ENCODE results near the gene PCMTD2.

PCMTD2 gene

DNA sequence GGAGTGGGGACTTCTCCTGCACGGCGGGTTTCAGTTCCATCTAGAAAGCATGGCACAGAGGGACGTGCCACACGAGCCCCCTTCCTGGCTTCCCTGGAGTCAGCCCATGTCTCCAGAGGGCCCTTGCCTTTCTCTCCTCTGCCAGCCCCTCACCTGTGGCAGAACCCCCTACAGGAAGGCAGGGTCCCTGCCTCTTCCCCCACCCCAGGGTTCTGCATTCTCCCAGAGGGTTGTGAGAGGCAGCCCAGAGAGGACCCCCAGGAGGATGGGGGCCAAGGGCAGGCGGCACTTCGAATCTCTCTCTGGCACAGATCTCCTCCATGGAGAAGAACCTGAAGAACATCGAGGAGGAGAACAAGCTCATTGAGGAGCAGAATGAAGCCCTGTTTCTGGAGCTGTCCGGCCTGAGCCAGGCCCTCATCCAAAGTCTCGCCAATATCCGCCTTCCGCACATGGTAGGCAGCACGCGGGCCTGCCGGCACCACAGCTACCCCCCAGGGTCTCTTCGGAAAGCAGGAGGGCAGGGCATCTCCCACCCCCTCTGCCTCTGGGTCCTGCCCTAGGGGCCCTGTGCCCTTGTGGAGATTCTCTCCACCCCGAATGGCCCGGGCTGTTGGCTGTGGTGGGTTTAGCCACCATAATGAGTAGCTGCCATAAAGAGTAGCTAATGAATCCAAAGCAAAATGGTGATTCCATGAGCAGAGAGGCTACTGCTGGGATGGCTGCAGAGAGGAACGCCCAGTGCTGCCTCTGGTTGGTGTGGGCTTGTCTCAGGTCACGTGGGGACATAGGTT is 15.9 kb upstream of the PCMTD2 start:
- DNase-seq = no peak

DNA sequence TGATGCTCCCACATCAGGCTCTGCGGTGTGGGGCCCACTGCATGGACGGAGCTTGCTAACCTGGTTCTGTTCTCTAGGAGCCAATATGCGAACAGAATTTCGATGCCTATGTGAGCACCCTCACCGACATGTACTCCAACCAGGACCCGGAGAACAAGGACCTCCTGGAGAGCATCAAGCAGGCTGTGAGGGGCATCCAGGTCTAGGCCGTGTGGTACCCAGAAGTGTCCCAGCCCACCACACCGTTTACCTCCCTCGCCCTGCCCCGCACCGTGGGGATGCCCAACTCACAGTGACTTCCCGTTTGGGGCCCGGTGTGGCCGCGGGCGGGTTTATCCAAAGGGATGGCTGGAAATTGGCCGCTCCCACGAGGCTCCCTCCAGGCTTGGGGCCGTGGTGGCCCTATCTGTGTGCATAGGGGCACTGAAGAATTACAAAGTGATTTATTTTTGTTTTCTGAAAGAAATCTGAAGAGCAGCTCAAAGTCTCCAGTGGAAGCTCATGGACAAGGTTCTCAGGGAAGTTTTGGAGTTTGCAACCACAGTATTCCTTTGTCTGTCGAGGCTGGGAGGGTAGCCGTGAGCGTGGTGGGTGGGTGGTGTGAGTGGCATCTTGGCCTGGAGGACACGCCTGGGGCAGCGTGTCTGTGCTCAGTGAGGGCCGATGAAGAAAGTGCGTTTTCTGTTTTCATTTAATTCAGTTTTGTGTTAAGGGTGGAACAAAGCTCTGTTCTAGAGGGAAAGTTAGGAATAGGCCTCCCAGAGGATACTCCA is 15.1 kb upstream of the PCMTD2 start:
- DNase-seq = no peak

DNA sequence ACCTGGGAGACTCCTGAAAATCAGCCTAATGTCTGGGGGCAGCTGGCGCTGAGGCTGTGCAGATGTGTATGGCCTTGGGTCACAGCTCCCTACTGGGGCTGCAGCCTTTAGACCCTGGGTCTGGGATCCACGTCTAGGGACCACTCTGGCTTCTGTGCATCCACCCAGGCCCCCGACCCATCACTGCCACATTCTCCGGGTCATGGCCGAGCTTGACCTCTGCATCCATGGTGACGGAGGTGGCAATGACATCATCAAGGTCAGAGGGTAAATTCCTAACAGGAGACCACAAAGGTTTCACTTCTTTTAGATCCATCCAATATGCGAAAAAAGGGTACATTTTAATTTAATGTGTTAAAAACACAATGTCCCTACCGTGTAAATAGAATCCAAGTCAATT is 14.5 kb upstream of the PCMTD2 start:
- DNase-seq = no peak

DNA sequence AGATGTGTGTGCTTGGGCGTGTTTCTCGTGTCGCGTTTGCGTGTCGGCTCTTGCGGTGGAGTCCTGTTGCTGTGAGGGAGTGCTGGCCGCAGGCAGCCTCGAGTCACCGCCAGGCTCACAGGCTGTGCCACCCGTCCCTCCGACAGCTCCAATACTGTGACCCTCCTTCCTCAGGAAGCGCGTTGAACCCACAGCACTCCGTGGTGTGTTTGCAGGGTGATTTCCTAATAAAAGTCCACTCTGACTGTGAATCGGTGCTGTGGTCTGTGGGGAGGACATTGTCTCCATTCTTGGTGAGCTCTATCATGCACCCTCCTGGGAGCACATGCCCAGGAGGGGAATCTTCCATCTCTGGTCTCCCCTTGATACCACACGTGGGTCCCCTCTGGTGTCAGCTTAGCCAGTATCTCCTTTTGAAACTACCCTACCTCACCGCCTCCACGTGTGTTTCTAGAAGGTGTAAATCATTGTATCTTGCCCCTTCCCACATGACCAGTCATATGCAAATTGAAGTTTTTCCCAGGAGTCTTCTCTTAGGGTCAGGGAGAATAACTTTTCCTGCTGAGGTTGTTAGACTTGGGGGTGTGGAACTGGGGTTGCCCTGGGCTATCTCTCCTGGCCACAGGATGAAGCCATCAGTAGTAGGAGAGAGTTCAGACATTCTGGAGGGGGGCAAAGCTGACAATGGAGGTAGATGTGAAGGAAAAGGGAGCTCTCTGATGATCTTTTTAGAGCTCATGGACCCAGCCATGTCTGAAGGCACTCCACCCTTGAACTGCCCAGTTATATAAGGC is 13.3 kb upstream of the PCMTD2 start:
- no peak for DNase-seq

DNA sequence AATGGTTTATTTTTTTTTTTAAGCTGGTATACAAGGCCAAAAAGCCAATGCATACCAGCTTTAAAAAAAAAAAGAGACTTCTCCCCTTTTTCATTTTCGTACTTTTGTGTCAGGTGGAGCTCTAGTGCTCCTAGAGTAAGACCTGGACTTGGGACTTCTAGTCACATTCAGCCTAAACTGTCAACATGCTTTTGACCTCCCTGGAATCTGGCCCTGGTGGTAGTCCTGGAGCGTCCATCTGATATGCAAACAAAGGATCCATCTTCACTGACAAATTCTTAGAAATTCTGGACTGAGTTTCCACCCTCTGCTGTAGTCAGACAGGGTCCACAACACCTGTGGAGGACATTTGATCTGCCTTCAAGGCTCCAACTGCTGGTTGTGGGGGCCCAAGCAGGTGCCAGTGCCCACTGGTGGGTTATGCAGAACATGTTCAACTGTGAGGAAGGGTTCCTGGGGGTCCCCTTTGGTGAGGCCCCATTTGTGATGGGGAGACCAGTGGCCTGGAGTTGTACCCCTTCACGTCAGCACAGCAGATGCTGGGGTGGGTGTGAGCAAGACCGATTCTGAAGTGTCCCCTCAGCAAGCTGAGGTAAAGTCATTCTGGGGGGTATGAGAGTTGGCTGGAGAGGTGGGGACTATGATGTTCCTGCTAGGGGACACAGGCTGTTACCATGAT is 12.6 kb upstream of the PCMTD2 start:
- DNase-seq = no peak

DNA sequence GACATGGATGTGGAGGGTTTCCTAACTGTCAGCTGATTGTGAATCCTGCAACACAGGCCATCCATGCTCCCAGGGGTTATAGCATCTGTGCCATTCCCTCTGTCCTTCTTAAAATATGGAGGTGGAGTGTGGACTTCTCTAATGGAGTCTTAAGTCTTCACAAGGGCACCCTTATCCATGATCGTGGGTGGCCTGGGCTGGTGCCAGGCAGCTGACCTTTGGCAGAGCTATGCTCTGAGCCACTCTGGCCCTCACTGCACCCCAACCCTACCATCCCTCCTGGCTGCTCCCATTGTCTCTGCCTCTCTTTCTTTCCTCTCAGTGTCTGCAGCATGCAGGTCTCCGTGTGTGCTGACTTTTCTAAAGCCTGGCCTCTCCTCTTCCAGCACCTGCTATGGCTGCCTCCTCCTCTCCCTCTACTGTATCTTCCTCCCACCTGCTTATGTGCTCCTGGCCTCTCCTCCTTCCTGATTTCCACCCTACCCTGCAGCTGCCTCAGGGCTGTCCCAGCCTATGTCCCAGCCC is 11.2 kb upstream of the PCMTD2 start:
- DNase-seq = no peak

DNA sequence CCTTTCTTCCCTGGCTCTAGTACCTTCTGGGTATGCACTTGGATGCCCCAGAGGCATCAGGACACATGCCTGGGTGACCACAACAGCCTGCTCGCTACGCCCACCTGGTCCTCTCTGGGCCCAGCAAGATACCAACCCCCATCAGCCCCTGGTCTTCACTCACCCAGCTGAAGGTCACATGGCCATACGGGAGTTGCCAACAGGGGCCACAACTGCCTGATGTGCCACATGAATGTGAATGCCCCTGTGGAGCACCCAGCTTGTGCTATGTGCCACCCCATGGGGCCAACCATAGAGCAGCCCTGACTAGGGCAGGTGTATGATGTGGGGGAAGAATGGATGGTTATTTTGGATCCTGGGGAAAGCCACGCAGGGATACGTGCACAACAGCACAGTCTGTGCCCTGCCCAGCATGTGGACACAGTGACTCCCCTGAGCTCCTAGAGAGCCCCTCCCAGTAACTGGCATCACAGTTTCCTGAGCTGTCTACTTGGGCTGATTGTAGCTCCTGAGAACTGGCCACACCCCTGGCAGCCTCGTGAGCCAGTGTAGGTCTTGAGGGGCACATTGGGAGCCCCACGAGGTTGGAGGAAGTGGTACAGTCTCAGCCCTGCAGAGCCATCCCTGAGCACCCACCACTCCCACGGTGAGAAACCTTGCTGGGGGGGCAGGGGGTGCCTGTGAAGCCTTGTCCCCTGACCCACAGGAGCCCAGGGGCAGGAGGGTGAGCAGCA is 10.5 kb upstream of the PCMTD2 start:
- DNase-seq = no peak

DNA sequence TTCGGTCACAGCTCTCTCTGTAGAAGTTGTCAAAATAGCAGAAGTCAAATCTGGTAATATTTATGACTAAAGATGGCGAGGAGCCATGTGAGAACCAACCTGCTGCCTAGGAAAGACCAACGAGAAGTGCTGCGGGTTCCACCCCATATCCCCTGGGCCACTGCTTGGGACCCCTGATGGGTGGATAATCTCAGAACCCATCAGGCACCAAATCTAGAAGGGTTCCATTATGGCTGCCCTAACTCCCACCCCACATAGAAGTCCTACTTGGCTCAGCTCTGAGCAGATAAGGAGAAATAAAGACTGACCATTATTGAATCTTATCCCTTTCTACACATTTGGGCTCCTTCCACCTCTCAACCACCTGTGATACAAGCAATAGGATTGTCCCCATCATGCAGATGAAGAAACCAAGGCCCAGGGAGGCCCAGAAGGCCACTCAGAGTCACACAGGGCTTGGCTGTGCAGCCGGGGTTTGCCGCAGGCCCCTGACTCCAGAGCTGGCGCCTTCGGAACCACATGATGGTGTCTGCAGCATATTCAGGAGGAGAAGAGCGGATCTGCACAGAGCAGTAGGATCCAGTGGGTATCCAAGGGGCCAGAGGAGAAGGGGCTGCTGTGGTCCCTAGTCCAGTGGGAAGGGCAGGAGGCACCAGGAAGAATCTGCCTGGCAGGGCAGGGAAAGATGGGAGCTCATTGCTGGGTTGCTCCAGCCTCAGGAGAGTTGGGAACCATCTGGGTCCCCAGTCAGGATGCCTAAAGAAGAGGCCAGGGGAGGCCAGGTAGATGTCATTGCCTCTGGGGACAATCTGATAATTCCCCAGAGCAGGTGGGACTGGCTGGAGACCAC is 9.6 kb upstream of the PCMTD2 start:
- no peak for DNase-seq

DNA sequence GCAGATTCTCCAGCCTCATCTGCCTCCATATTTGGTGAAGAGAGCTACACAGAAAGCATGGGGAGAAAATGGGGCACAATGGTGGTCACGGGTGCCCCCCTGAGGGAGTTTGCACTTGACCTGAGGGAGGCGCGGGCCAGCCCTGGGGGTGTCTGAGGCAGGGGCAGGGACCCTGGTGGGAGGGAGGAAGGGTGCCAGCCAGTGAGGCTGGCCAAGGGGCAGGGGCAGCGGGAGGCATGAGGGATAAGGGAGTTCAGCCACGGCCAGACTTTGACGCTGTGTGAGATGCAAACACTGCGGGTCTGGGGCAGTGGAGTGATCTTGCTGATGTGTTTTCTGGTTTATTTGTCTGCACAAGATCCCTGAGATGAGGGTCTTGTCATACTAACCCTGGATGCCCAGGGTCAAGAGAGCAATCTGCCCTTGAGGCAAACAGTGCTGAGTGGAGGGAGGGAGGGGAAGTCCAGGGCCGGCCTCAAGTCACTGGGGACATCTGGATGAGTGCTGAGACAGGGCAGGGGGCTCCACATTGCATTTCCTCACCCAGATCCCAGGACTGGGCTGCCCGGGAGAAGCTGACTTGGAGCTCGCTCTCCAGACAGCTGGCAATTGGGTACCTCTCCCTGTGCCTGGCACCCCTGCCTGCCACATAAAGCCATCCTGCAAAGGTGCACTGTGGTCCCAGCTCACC is 8.8 kb upstream of the PCMTD2 start:
- no peak for DNase-seq

DNA sequence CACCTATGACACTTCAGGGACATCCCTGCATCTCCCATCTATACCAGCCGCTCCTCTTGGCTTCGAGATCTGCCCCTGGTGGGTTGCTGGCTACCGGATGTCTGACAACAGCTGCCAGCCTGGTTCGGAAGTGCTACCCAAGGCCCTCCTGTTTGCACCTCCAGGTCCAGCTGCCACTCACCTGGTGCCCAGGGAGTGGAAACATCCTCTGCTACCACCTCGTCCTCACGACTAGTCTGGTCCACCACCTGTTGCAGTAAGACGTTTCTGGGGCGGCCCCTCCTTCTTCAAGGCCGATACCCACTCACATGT is 8.3 kb upstream of the PCMTD2 start:
- no peak for DNase-seq

DNA sequence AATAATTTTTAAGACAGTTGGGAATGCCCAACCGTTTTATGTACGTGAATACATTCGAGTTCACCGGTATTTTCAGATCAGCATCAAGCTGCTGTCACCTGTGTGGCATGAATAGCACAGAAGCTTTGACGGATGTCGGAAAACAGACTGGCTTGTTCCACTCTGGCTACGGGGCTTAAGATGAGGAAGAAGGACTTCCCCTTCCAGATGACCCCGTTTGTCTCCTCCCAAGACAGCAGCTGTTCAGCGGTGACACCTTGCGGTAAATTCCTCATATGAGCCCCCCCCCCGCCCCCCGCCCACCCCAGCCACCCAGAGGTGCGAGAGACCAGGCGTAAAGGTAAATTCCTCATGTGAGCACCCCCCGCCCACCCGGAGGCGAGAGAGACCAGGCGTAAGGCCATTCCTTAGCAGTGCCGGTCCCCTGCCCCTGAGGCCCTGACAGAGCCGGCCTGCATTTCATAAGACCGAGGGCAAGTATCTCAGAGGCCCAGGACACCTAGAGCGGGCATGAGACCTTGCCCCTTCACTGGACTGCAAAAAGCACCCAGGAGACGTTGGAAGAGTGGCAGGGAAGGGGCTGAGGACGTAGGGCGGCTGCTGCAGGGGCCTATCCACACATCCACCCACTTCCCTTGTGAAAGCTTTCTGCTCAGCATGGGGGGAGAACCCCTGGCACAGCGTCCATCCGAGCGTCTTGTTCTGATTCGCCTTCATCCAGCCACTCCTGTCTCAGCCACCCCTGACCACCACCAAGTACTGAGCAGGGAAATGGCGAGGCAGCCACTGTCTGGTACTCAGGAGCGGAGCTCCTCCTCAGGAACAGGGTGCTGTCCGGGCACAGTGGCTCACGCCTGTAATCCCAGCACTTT is 7.3 kb upstream of the PCMTD2 start:
- no peak for DNase-seq

DNA sequence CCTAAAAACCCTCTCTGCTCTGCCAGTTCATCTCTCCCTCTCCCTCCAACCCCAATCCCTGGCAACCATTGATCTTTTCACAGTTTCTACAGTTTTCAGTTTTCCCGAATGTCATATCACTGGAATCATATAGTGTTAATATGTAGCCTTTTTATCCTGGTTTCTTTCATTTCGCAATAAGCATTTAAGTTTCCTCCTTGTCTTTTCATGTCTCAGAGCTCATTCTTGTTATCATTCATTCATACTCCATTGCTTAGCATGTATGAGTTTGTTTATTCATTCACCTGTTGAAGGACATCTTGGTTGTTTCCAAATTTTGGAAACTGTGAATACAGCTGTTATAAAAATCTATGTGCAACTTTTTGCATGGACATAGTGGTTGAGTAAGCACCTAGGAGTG is 5.5 kb upstream of the PCMTD2 start:
- no peak for DNase-seq

DNA sequence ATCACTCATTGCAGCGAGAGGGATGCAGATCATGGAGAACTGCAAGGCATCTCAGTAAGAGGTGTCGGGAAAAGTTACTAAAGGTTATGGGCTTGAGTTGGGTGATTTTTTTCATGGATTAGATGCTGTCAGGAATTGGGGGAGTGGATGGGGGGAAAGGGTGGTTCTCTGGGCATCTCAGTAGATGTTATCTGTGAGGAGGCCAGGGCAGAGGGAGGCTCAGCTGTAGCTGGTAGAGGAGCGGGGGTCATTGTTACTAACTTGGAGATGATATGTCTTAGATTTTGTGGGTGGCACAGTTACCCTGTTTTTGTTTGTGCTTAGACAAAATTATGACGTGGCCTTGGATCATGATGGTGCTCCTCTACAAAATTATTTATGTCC is 2.6 kb upstream of the PCMTD2 start:
- DNase-seq = no peak

DNA sequence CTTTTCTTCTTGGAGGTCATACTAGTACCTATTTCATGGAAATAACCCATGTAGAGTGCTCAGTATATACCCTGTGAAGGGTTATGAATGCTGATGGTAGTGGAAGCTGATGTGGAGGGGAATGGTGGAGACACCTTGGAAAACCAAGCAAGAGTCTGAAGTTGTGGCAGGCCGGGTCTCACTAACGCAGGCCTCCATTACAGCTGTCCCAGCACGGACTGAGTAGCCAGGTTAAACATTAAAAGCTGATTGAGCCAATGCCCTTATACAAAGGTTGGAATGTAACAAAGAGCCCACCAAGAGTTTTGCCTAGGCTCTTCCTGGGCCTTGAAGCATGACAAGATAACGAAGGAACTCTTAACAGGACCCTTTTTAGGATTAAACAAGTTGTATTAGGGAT is 2.1 kb upstream of the PCMTD2 start:
- no peak for DNase-seq

DNA sequence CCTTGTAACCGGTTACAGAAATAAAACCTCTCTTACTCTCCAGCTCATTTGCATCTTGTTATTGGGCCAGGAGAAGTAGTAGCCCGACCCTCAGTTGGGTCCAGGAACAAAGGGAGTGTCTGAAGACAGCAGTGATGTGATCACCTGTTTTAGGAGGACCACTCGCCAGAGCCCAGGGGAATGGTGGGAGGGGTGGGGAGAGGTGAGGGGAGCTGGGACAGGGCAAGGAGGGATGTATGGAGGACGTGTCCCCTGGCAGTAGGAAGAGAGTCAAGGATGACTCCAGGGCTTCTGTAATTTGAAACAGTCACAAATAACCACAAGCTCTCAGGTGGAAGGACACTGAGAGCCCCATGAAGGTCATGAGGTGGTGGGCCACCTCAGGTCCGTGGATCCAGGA is 1.4 kb upstream of the PCMTD2 start:
- DNase-seq = no peak

DNA sequence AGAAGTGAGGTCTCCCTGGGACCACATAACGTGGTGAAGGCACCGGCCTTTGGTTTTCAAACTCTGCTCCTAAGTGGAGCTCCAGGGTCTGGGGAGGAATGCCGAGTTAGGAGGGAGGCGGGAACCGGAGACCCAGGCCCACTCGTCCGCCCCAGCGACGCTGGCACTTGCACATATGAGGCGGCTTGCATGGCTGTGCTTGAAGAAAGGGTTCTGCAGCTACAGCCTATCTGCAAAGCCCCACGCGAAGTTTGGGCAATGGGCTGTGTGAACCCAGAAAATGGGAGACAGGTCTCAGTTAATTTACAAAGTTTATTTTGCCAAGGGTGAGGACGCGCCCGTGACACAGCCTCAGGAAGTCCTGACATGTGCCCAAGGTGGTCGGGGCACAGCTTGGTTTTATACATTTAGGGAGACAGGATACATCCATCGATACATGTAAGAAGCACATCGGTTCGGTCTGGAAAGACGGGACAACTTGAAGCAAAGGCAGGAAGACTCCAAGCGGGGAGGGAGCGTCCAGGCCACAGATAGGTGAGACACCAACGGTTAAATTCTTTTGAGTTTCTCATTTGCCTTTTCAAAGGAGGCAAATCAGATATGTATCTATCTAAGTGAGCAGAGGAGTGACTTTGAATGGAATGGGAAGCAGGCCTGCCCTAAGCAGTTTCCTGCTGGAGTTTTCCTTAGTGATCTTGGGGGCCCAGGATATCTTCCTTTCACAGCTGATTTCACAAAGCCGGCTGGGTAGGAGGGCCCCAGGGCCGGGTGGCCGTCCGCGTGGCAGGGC is 782 bp upstream of the PCMTD2 start:
- no peak for DNase-seq

DNA sequence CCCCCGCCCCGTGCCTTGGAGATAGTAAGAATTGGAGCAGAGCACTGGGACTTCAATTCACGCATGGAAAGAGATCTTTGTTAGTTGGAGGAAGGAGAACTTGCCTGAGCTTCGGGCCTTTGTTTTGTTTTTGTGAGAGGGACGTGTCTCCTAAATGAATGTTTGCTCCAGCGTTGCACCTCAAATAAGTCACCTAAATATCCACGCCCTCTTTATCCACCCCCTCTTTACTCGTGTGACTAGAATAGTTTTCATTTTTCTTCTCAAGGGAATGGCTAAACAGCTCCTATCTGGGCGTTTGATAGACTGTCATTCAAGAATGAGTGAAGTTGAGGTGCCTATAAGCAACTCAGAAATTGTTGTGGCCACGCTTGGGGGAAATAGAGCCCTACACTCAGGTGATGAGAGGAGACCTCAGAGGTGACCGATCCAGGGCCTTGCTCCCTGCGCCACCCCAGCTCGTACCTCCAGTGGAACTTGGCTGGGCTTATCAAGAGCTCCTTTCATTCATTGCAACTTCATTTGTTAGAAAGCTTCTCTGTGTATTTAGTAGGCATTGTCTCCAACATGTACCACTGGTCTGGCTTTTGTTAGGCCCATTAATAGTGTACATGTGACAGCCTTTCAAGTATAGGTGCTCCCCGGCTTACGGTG is 861 bp downstream of the PCMTD2 start:
- no peak for DNase-seq

DNA sequence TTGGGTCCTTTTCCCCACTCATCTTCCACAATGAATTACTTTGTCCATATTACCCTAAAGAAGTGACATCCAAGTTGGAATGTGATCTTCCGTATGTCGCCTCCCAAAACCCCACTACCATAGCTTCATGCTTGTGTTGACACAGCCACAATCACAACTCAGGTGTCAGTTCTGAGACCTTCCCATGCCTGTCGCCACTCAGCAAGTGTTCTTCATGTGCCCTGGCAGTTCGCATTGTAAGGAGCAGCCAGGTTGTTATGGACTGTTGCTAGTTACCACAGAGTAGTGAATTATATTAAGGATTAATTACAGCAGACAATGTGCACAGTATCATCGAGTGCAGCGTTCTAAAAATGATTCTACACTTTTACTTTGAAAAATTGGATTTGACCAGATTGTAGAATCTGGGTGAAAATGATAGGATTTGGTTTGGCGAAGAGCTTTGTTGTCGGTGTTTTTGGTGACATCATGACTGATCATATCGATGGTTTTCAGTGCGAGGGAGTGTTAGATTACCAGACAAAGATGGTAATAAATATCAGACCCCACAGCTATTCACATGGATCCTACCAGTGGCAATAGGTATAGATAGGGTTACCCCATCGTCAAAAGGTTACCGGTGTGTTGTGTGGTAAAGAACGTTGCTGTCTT is 1.7 kb downstream of the PCMTD2 start:
- no peak for DNase-seq
